ENCODE measurements around the gene CTAG1B. TPM values are rescaled to one million over a fixed set of nuclear protein-coding genes. Genes with fewer than 3 reads are reported as not detected.
"Not testable (repeated sequence)": the region's sequence is repeated elsewhere in the genome, so short reads cannot be mapped to it uniquely, and the experiment has no call there.

CTAG1B gene
- total RNA-seq: not detected in 2 replicates

DNA sequence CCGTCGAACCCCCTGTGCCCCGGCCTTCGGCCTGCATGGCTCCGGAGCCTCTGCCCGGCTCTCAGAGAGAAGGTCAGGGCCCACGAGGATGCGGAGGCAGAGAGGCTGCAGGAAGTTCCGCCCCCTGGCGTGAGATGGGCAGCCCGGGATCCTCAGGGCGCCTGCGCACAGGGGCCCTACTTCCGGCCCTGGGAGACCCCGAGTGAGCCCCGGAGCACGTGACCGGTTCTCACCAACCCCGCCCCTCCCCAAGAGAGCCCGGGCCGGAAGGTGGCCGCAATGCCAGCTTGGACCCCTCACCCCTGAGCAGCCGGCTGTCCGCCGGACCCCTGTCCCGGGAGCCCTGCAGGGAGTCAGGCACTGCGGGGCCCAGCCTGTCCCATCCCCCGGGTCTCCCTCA lies at the start of gene CTAG1B:
Gene CTAG1B, minus strand, starts transcription at position 101 of the 400 bp plus-strand sequence. Its CDS starts 64 bp downstream, at position 37.
- H3K4me1 Mint-ChIP-seq; DNase-seq; H3K9me3 Mint-ChIP-seq; H3K27ac Mint-ChIP-seq; H3K36me3 Mint-ChIP-seq (ENCODE audit: low read depth); intact Hi-C loops (cut with micrococcal nuclease); H3K27me3 Mint-ChIP-seq; H3K4me3 Mint-ChIP-seq: not testable (repeated sequence)

- H3K4me1 Mint-ChIP-seq: peaks cover 5% of the 10 kb centered on the region
- H3K36me3 Mint-ChIP-seq (ENCODE audit: low read depth): no peaks in the 10 kb centered on the region
- intact Hi-C loops (cut with micrococcal nuclease): no loop called here
- no peak for DNase-seq
- H3K4me3 Mint-ChIP-seq: no peak overlapping the region
- peaks cover 3% of the 10 kb centered on the region for H3K27me3 Mint-ChIP-seq
- H3K27ac Mint-ChIP-seq: no peak overlapping the region
- no peaks in the 10 kb centered on the region for H3K9me3 Mint-ChIP-seq
These were observed 42.8 kb upstream of the CTAG1B start for GRCh38 chrX:154661899-154662298.

DNA sequence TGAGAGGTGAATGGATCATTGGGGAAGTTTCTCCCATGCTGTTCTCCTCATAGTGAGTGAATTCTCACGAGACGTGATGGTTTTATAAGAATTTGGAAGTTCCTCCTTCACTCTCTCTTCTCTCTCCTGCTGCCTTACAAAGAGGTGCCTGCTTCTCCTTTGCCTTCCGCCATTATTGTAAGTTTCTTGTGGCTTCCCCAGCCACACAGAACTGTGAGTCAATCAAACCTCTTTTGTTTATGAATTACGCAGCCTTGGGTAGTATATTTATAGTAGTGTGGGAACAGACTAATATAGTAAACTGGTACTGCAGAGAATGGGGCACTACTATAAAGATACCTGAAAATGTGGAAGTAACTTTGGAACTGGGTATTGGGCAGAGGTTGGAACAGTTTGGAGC lies 42.1 kb upstream of the CTAG1B start:
- Mint-ChIP-seq H3K27ac (no peak overlapping the region), H3K9me3 (no peaks in the 10 kb centered on the region), H3K4me1 (peaks cover 5% of the 10 kb centered on the region), H3K27me3 (no peaks in the 10 kb centered on the region), H3K36me3 (ENCODE audit: low read depth) (no peaks in the 10 kb centered on the region), H3K4me3 (no peak overlapping the region)
- intact Hi-C loops (cut with micrococcal nuclease): no loop called here
- no peak for DNase-seq

- Mint-ChIP-seq H3K4me1 (peaks cover 2% of the 10 kb centered on the region), H3K27ac (no peak overlapping the region), H3K9me3 (no peaks in the 10 kb centered on the region), H3K27me3 (no peaks in the 10 kb centered on the region), H3K4me3 (no peak overlapping the region), H3K36me3 (ENCODE audit: low read depth) (no peaks in the 10 kb centered on the region)
- no peak for DNase-seq
- intact Hi-C loops (cut with micrococcal nuclease): no loop called here
These were observed 41.5 kb upstream of the CTAG1B start for GRCh38 chrX:154660541-154660940.

DNA sequence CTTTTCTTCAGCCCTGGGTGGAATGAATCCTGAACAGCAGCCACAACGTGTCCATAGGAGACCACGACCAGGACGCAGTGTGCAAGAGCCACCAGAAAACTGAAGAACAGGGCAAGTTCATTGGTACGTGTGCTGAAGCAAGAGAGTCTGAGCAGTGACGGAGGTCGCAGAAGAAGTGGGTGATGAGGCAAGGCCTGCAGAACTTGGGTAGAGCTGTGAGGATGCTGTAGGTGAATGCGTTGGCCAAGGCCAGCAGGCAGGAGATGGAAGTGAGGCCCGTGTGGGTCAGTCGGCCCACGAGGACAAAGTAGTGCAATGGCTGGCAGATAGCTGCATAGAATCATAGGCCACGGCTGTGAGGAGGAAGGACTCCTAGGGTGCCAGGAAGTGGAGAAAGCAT lies 39.9 kb upstream of the CTAG1B start:
- Mint-ChIP-seq H3K36me3 (ENCODE audit: low read depth) (no peaks in the 10 kb centered on the region), H3K4me3 (no peak overlapping the region), H3K27ac (no peak overlapping the region), H3K9me3 (no peaks in the 10 kb centered on the region), H3K27me3 (no peaks in the 10 kb centered on the region), H3K4me1 (peaks cover 2% of the 10 kb centered on the region)
- intact Hi-C loops (cut with micrococcal nuclease): no loop called here
- DNase-seq: no peak

DNA sequence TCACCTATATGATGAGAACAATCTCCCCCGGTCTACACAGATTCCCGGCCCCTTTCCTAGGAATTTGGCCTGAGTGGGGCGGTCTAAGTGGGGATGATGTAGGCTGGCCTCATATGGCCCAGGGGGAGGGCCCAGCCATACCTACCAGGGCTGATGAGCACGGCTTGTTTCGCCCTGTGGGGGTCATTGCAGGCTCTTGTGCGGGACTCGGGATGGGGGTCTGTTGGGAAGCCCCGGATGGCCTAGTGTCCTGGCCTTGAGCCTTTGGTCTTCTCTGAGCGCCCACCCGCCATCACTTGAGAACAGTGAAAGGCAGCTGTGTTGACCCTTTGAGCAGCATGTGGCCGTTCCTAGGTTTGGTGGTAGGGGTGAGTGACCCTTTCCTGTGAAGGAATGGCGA lies 39.1 kb upstream of the CTAG1B start:
- Mint-ChIP-seq H3K9me3 (no peaks in the 10 kb centered on the region), H3K4me3 (no peak overlapping the region), H3K4me1 (peaks cover 2% of the 10 kb centered on the region), H3K27ac (no peak overlapping the region), H3K27me3 (no peaks in the 10 kb centered on the region), H3K36me3 (ENCODE audit: low read depth) (no peaks in the 10 kb centered on the region)
- intact Hi-C loops (cut with micrococcal nuclease): no loop called here
- DNase-seq: no peak

DNA sequence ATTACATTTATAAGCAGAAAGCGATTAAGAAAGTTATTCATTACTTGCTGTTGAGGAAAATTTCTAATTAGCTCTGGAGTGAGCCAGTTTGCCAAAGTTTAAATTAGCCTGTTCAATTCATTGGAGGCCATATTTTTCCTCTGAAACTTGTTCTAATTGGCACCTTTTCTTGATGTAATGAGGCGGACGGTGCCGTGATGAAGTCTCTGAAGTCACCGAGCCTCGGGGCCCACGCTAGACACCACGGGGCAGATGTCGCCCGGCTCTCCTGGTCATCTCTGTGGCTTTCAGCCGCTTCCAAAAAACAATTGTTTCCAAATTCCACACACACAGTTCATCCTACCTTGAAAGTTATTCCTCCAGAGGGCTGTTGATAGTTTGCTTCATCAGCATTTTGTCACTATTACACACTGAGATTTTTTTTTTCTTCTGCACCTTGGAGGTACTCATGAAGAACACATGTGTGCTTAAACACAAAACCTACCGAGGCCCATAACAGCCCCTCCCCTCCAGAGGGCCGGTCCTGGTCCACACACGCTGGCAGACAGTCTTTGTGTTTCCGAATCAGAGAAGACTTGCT lies 38.2 kb upstream of the CTAG1B start:
- no peak overlapping the region for H3K27ac Mint-ChIP-seq
- no peak for DNase-seq
- H3K27me3 Mint-ChIP-seq: no peaks in the 10 kb centered on the region
- H3K36me3 Mint-ChIP-seq (ENCODE audit: low read depth): no peaks in the 10 kb centered on the region
- intact Hi-C loops (cut with micrococcal nuclease): no loop called here
- peaks cover 2% of the 10 kb centered on the region for H3K4me1 Mint-ChIP-seq
- no peak overlapping the region for H3K4me3 Mint-ChIP-seq
- no peaks in the 10 kb centered on the region for H3K9me3 Mint-ChIP-seq

- no peaks in the 10 kb centered on the region for H3K36me3 Mint-ChIP-seq (ENCODE audit: low read depth)
- intact Hi-C loops (cut with micrococcal nuclease): no loop called here
- no peak overlapping the region for H3K4me3 Mint-ChIP-seq
- H3K9me3 Mint-ChIP-seq: no peaks in the 10 kb centered on the region
- no peak for DNase-seq
- no peak overlapping the region for H3K27ac Mint-ChIP-seq
- H3K27me3 Mint-ChIP-seq: no peaks in the 10 kb centered on the region
- no peaks in the 10 kb centered on the region for H3K4me1 Mint-ChIP-seq
These were observed 36.7 kb upstream of the CTAG1B start for GRCh38 chrX:154655786-154656185.

GRCh38 chrX:154655346-154655745 lies 36.3 kb upstream of the CTAG1B start:
- no peak overlapping the region for H3K27ac Mint-ChIP-seq
- H3K4me1 Mint-ChIP-seq: no peaks in the 10 kb centered on the region
- no peak overlapping the region for H3K4me3 Mint-ChIP-seq
- no peaks in the 10 kb centered on the region for H3K9me3 Mint-ChIP-seq
- intact Hi-C loops (cut with micrococcal nuclease): no loop called here
- no peaks in the 10 kb centered on the region for H3K36me3 Mint-ChIP-seq (ENCODE audit: low read depth)
- DNase-seq: no peak
- H3K27me3 Mint-ChIP-seq: no peaks in the 10 kb centered on the region

DNA sequence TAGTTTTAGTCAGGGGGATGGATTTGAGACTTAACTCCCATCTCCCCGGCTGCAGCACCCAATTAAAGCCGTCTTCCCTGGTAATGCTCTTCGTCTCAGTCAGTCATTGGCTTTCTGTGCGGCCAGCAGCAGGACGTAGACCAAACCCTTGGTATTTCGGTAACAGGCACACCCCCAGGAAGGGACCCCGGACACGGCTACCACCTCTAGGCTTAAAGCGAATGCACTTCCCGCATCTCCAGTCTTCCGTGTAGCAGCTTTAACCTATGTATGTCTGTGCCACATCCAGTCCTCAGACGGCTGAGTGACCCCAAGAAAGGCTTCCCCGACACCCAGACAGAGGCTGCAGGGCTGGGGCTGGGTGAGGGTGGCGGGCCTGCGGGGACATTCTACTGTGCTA lies 35.8 kb upstream of the CTAG1B start:
- no peaks in the 10 kb centered on the region for H3K9me3 Mint-ChIP-seq
- no peak for DNase-seq
- H3K36me3 Mint-ChIP-seq (ENCODE audit: low read depth): no peaks in the 10 kb centered on the region
- no peaks in the 10 kb centered on the region for H3K4me1 Mint-ChIP-seq
- no peak overlapping the region for H3K4me3 Mint-ChIP-seq
- intact Hi-C loops (cut with micrococcal nuclease): no loop called here
- H3K27ac Mint-ChIP-seq: no peak overlapping the region
- H3K27me3 Mint-ChIP-seq: no peaks in the 10 kb centered on the region

GRCh38 chrX:154654372-154654771 lies 35.3 kb upstream of the CTAG1B start:
- Mint-ChIP-seq H3K4me1 (no peaks in the 10 kb centered on the region), H3K27me3 (no peaks in the 10 kb centered on the region), H3K4me3 (no peak overlapping the region), H3K27ac (no peak overlapping the region), H3K9me3 (no peaks in the 10 kb centered on the region), H3K36me3 (ENCODE audit: low read depth) (no peaks in the 10 kb centered on the region)
- no peak for DNase-seq
- intact Hi-C loops (cut with micrococcal nuclease): no loop called here

DNA sequence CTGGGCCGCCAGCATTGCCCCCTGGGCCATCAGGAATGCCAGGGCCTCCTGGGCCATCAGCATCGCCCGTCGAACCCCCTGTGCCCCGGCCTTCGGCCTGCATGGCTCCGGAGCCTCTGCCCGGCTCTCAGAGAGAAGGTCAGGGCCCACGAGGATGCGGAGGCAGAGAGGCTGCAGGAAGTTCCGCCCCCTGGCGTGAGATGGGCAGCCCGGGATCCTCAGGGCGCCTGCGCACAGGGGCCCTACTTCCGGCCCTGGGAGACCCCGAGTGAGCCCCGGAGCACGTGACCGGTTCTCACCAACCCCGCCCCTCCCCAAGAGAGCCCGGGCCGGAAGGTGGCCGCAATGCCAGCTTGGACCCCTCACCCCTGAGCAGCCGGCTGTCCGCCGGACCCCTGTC lies 34.3 kb upstream of the CTAG1B start, which contains the start of gene CTAG2:
Gene CTAG2, minus strand, starts transcription at position 167 of the 400 bp plus-strand sequence. Its CDS starts 64 bp downstream, at position 103.
- H3K4me3 Mint-ChIP-seq; H3K9me3 Mint-ChIP-seq; H3K27me3 Mint-ChIP-seq; H3K27ac Mint-ChIP-seq; DNase-seq; intact Hi-C loops (cut with micrococcal nuclease); H3K36me3 Mint-ChIP-seq (ENCODE audit: low read depth); H3K4me1 Mint-ChIP-seq: not testable (repeated sequence)

GRCh38 chrX:154653048-154653401 lies 33.9 kb upstream of the CTAG1B start:
- DNase-seq: no peak
- Mint-ChIP-seq H3K27ac (no peak overlapping the region), H3K9me3 (no peaks in the 10 kb centered on the region), H3K4me3 (no peak overlapping the region), H3K36me3 (ENCODE audit: low read depth) (no peaks in the 10 kb centered on the region), H3K4me1 (no peaks in the 10 kb centered on the region), H3K27me3 (no peaks in the 10 kb centered on the region)
- intact Hi-C loops (cut with micrococcal nuclease): no loop called here

GRCh38 chrX:154652311-154653047 lies 33.4 kb upstream of the CTAG1B start:
- Mint-ChIP-seq H3K27me3 (no peaks in the 10 kb centered on the region), H3K4me1 (no peaks in the 10 kb centered on the region), H3K36me3 (ENCODE audit: low read depth) (no peaks in the 10 kb centered on the region), H3K4me3 (no peak overlapping the region), H3K27ac (no peak overlapping the region), H3K9me3 (no peaks in the 10 kb centered on the region)
- DNase-seq: no peak
- intact Hi-C loops (cut with micrococcal nuclease): no loop called here

- H3K27ac Mint-ChIP-seq: no peak overlapping the region
- intact Hi-C loops (cut with micrococcal nuclease): no loop called here
- no peaks in the 10 kb centered on the region for H3K9me3 Mint-ChIP-seq
- H3K27me3 Mint-ChIP-seq: no peaks in the 10 kb centered on the region
- H3K4me3 Mint-ChIP-seq: no peak overlapping the region
- no peak for DNase-seq
- H3K4me1 Mint-ChIP-seq: no peaks in the 10 kb centered on the region
- H3K36me3 Mint-ChIP-seq (ENCODE audit: low read depth): no peaks in the 10 kb centered on the region
These were observed 31.1 kb upstream of the CTAG1B start for GRCh38 chrX:154650221-154650510.
